GM15510 (cell line): Measurements from ENCODE around the gene NRF1.
A peak's percentile ranks its signal among the peaks of the same experiment; 100 is the strongest.

Experiments used
- POLR2A ChIP-seq: IDR thresholded peaks from 3 replicates; pipeline ENCODE4 v1.6.1; 2011; ENCODE audit warnings: borderline replicate concordance; ENCODE audit not compliant: insufficient read length; ENCODE audit errors: extremely low read depth

NRF1 gene

DNA sequence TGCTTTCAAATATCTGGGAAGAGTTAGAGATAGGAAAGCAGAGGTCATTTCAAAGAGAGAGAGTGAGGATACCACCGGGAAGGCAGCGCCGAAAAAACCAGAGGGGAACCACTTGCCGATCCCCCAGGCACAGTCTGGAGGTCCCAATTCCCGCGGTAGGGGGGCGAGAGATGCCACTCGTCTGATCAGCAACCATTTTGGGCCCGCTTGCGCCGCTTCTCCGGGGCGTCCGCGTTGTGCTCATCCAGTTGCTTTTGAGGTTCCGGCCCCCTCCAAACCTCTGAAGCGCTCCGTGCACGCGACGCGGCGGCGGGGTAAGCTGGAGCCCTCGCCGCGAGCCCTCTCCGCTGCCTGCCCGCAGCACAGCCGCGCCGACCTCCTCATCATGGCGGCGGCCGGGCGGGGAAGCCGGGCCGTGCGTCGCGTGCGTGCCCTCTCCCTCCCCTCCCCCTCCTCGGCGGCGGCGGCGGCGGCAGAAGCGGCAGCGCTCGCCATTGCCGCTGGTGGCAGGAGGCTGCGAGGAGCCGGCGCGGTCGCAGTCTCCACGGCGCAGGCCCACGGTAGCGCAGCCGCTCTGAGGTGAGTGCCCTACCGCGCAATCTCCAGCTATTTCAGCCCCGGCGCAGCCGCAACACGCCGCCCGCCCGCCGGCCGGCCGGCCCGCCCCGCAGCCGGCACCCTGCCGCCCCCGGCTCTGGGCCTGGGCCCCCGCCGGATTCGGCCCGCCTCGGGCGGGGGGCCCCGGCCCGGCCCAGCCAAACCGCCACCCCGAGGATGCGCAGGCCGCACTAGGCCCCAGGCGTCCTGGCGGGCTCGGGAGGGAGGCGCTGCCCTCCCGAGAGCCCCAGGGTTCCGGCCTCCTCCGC, at the start of gene NRF1:
Gene NRF1, plus strand, starts transcription at position 475 of the 866 bp plus-strand sequence. CDS start 45,632 bp downstream, outside the sequence.
- peak; percentile 94 for TF ChIP-seq POLR2A

DNA sequence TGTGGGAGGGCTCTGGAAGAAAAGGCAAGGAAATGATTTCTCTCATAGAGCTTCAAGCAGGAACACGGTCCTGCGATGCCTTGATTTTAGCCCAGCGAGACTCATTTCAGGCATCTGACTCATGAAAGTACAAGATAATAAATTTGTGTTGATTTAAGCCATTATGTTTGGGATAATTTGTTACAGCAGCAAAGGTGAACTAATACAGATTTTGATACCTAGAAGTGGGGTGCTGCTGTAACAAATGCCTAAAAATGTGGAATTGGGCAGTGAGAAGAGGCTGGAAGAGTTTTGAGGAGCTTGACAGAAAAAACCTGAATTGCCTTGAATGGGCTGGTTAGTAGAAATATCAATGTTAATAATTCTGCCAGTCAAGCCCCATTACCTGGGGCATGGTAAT, 44.1 kb upstream of the NRF1 start:
- TF ChIP-seq POLR2A = no peak

DNA sequence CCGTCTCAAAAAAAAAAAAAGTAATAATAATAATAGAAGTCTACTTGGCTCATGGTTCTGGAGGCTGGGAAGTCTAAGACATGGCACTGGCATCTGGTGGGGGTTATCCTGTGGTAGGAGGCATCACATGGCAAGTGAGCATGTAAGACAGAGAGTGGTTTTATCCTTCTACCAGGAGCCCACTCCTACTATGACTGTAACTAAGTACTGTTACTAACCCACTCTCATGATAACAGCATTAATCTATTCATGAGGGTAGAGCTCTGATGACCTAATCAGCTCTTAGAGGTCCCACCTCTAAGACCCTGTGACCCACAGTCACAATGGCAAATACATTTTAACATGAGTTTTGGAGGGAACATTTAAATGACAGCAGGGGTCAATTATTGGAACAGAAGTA, 43.3 kb upstream of the NRF1 start:
- TF ChIP-seq POLR2A = no peak

DNA sequence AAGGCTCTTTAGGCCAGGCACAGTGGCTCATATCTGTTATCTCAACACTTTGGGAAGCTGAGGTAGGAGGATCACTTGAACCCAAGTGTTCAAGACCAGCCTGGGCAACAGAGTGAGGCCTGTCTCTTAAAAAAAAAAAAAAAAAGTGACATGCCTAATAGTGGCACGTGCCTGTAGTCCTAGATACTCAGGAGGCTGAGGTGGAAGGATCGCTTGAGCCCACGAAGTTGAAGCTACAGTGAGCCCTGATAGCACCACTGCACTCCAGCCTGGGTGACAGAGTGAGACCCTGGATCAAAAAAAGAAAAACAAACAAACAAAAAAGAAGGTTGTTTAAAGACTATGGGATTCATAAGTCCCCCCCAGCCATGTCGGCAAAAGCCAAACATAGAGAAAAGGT, 42.2 kb upstream of the NRF1 start:
- no peak for TF ChIP-seq POLR2A

GRCh38 chr7:129569811-129570215, 41.7 kb upstream of the NRF1 start:
- TF ChIP-seq POLR2A = no peak

GRCh38 chr7:129571201-129571600, 40.3 kb upstream of the NRF1 start:
- no peak for TF ChIP-seq POLR2A

DNA sequence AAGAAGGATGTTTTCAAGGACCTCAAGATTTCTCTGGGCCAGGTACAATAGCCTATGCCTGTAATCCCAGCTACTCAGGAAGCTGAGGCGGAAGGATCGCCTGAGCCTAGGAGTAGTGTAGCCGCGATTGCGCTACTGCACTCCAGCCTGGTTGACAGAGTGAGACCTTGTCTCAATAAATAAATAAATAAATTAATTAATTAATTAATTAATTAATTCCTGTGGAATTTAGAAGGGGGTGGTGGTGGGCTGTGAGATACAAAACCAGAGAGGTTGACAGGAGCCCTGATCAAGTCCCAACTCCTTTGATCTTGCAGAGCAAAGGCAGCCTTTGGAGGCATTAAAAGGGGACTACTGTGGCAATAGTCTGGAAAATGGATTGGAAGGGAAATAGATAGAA, 39.3 kb upstream of the NRF1 start:
- no peak for TF ChIP-seq POLR2A

GRCh38 chr7:129574487-129574886, 37.0 kb upstream of the NRF1 start:
- TF ChIP-seq POLR2A = no peak

DNA sequence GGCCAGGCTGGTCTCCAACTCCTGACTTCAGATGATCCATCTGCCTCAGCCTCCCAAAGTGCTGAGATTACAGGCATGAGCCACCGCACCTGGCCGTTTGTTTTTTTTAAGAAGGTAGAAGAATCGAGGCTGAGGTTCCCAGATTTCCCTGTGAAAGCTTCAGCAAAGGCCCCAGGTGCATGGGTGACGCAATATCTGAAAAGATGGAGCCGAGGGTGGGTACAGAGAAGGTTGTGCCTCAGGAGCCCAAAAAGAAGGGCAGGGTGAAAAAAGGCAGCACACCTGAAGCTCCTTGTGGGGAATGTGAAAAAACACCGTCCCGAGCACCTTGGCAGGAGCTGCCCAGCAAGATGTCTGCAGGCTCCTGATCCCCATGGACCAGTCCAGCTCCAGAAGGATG, 35.8 kb upstream of the NRF1 start:
- no peak for TF ChIP-seq POLR2A

DNA sequence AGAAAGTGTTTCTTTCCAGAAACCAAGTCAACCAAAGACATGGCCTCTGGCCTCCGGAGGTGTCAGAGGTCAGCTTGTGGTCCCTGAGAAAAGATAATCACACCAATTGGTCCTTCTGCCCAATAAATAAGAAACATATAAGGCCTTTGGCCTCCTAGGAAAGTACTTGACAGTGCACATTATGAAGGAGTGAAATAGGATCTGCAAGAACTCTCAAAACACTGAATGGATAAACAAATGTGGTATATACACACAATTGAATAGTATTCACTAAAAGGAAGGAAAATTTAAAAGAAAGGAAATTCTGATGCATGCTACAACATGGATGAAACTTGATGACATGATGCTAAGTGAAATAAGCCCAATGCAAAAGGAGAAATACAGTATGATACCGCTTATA, 35.4 kb upstream of the NRF1 start:
- no peak for TF ChIP-seq POLR2A

DNA sequence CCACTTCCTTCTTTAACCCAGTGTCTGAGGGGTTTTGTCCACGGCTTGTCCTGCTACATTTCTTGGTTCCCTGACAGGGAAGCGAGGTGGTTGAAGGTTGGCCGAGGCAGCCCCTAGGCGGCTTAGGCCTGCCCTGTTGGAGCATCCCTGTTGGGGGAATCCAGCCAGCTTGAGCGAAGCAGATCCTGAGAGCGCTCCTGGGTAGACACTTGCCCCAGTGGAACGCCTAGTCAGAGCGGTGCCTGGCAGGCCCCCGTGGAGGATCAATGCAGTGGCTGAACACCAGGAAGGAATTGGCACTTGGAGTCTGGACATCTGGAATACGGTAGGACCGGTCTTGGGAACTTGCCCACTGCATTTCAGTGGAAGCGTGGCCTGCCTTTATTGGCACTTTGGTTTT, 32.7 kb upstream of the NRF1 start:
- TF ChIP-seq POLR2A = no peak

DNA sequence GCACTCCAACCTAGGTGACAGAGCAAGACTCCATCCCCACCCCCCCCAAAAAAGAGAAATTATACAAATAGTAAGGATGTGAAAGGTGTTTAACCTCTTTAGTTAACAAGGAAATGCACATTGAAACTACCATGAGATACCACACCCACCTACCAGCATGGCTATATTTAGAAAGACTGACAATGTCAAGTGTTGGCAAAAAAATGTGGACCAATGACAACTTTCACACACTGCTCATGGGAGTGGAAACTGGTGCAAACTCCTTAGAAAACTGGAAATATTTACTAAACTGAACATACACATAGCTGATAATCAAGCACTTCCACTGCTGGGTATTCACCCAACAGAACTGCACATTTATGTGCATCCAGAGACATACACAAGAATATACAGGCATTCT, 23.3 kb upstream of the NRF1 start:
- TF ChIP-seq POLR2A = no peak

GRCh38 chr7:129591868-129592267, 19.7 kb upstream of the NRF1 start:
- no peak for TF ChIP-seq POLR2A

GRCh38 chr7:129597672-129598071, 13.8 kb upstream of the NRF1 start:
- TF ChIP-seq POLR2A = no peak

DNA sequence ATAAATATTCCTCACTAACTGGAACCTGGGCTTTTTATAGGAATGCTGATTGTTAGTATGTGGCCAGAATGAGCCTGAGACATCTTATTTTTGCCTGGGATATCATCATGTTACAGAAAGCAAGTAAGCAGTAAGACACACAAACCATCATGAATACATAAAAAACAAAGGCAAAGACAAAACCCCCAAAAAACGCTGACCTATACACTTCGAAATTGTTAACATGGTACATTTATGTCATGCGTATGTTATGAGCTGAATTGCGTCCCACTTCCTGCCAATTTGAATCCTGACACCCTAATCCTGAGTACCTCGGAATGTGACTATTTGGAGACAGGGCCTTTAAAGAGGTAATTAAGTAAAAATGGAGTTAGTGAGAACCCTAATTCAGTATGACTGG, 12.3 kb upstream of the NRF1 start:
- TF ChIP-seq POLR2A = no peak

GRCh38 chr7:129604713-129605437, 6.6 kb upstream of the NRF1 start:
- no peak for TF ChIP-seq POLR2A

DNA sequence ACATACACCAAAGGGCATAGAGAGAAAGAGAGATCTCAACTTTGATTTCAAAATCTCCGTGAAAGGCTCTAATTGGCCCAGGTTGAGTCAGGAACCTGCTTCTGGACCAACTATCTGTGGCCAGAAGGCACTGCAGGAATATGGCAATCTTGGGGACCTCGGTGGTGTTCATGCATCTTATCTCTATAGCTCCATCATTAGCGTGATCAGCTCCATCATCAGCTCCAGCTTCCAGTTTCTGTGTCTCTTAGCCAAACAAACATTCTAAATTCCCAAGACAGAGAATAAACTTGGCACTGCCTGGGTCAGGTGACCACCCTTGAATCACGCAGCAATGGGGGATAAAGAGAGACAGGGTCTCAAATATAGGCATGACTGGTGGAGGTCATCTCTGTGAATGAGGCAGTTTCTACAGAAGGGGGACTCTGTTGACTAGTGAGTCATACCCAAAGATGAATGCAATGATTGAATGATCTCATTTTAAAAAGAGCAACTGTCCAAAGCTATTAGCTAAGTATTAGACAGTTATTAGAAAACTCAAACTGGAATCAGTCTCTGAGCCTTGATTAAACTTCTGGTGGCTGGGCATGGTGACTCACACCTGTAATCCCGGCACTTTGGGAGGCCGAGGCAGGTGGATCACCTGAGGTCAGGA, 5.4 kb upstream of the NRF1 start:
- TF ChIP-seq POLR2A = no peak

- TF ChIP-seq POLR2A = no peak
These were observed 4.7 kb upstream of the NRF1 start for GRCh38 chr7:129606803-129607202.
